K562 (cell line): ENCODE results near the gene PCID2. TPM values are rescaled to one million over a fixed set of nuclear protein-coding genes. Genes with fewer than 3 reads are reported as not detected.

ENCODE experiments used
- AFF1 ChIP-seq, 2 experiments: fragments of 450-650 bp; IDR thresholded peaks; 2 replicates each; pipeline ENCODE4 v1.6.1; 2018; ENCODE audit warnings: mild to moderate bottlenecking in 2 of 2, low read depth in 1 of 2; ENCODE audit not compliant: partially characterized antibody in 2 of 2
- C11orf30 ChIP-seq: fragments of 450-650 bp; IDR thresholded peaks from 2 replicates; pipeline ENCODE4 v1.6.1; 2016; ENCODE audit warnings: low read depth, mild to moderate bottlenecking
- CHCHD3 ChIP-seq: fragments of 250-450 bp; sonication (Bioruptor Pico); IDR thresholded peaks from 2 replicates; pipeline ENCODE4 v2.1.2; 2022; ENCODE audit warnings: mild to moderate bottlenecking
- CSDE1 ChIP-seq, 2 experiments: fragments of 450-650 bp; IDR thresholded peaks; 2 replicates each; pipeline ENCODE4 v1.6.1; 2016; ENCODE audit warnings: mild to moderate bottlenecking in 1 of 2
- FOSL1 ChIP-seq: fragments of 200-800 bp; sonication (Bioruptor generic); conservative IDR thresholded peaks from 2 replicates; pipeline ENCODE4 v1.6.1; 2016; ENCODE audit warnings: missing genetic modification characterization, missing compliant biosample characterization
- MAFG ChIP-seq: fragments of 450-650 bp; conservative IDR thresholded peaks from 2 replicates; pipeline ENCODE4 v1.6.1; 2016; ENCODE audit warnings: missing genetic modification characterization, missing compliant biosample characterization
- TCF15 ChIP-seq: fragments of 250-450 bp; sonication (Bioruptor Pico); IDR thresholded peaks from 2 replicates; pipeline ENCODE4 v1.8.0; 2022; ENCODE audit warnings: moderate library complexity, mild to moderate bottlenecking, inconsistent platforms
- TFAP4 ChIP-seq: sonication (generic); formaldehyde crosslinking; IDR thresholded peaks from 2 replicates; pipeline ENCODE4 v1.8.0; 2022; ENCODE audit warnings: missing genetic modification reagents, mild to moderate bottlenecking, moderate library complexity, borderline replicate concordance
- ZC3H4 ChIP-seq: sonication (generic); formaldehyde crosslinking; IDR thresholded peaks from 2 replicates; pipeline ENCODE4 v1.9.0; 2021; ENCODE audit warnings: missing genetic modification reagents, borderline replicate concordance
- ZNF316 ChIP-seq: fragments of 450-650 bp; IDR thresholded peaks from 2 replicates; pipeline ENCODE4 v1.6.1; 2016
- polyA plus RNA-seq, 8 experiments: library from polyadenylated mRNA; depleted of rRNA in 4 of 8; stranded (reverse) in 5 of 8; unstranded in 3 of 8; fragments of >200 nt; fragmentation: Nextera tagmentation in 2 of 8; fragmentation: Illumina TruSeq in 1 of 8; extraction: Ambion mirVana in 2 of 8; extraction: Trizol in 1 of 8; gene quantifications; 2 replicates each; pipeline versions ENCODE4 v1.2.1 to v1.2.3, GENCODE V29; 2011 to 2014; ENCODE audit warnings: inconsistent platforms in 1 of 8, missing spikeins in 1 of 8
- total RNA-seq, 7 experiments: library from RNA; depleted of rRNA in 6 of 7; stranded (reverse); fragments of >200 nt in 6 of 7; fragmentation: Illumina TruSeq in 2 of 7; extraction: Trizol in 2 of 7; gene quantifications; 2 replicates each; pipeline versions ENCODE4 v1.2.1 to v1.2.3, GENCODE V29; 2011 to 2021; ENCODE audit warnings: low replicate concordance in 1 of 7

The PCID2 gene
- total and polyA plus RNA-seq, 9 of the 15 experiments (the other 6 are each of a cell fraction or from before 2014, with no cell fraction given) = 39.6 to 117 (median 59.6) TPM

GRCh38 chr13:113151745-113152690, 56.5 kb downstream of the PCID2 start (continued):
- TF ChIP-seq MAFG (tag) = 0 out of 2 replicates have a peak, but pooled peaks have one; percentile 16
- no peak for TF ChIP-seq TCF15 (CRISPR knock-in tag)
- no peak for TF ChIP-seq CSDE1 (IDR thresholded peaks at IDR 0.05)
- TF ChIP-seq CHCHD3 (CRISPR knock-in tag) = no peak
- TF ChIP-seq ZC3H4 (CRISPR knock-in tag) = no peak
- TF ChIP-seq TFAP4 (CRISPR knock-in tag) = peak; percentile 23; the same call in 1 of the 2 replicates
- peak; percentile 56 for TF ChIP-seq C11orf30
- no peak for TF ChIP-seq AFF1 (IDR thresholded peaks at IDR 0.05; ENCODE audit: low read depth in 1 of 2, partially characterized antibody in 2 of 2)
- peak; percentile 75 for TF ChIP-seq ZNF316
- TF ChIP-seq FOSL1 (tag) = no peak
